IPS-11a (cell line): ENCODE results near the gene DAPK3.
"Not testable (repeated sequence)": the region's sequence is repeated elsewhere in the genome, so short reads cannot be mapped to it uniquely, and the experiment has no call there.

Source experiments
- H3K4me3 ChIP-seq: one replicate; pipeline ENCODE4 v1.5.1; 2013; ENCODE audit warnings: low read depth, low read length, control low read depth

Gene DAPK3

DNA sequence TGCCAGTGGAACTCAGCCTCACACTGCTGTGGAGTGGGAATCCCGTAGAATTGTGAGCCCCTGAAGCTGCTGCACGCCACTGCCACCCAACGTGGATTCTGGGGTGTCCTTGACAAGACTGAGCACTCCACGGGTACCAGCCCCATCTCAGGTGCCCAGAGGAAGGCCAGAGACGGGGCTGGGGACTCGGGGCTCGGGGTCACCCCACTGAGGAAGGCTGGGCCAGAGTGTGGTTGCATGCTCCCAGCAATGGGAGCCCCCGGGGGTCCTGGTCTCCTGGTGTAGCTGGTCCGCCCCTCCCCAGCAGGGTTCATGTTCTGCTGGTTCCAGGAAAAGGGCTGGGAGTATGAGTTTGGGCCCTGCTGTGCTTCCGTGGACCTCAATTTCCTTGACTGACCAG lies 15.2 kb downstream of the DAPK3 start:
- no peak overlapping the region for H3K4me3 ChIP-seq

DNA sequence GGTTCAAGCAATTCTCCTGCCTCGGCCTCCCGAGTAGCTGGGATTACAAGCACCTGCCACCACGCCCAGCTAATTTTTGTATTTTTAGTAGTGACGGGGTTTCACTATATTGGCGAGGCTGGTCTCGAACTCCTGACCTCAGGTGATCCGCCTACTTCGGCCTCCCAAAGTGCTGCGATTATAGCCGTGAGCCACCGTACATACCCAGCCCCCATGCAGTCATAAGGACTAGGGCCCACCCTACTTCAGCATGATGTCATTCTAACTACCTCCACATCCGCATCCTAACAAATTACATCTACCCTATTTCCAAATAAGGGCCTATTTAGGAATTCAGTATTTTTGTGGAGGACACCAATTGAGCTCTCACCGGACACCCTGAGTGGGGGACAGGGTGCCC lies 15.6 kb downstream of the DAPK3 start:
- not testable (repeated sequence) for H3K4me3 ChIP-seq

DNA sequence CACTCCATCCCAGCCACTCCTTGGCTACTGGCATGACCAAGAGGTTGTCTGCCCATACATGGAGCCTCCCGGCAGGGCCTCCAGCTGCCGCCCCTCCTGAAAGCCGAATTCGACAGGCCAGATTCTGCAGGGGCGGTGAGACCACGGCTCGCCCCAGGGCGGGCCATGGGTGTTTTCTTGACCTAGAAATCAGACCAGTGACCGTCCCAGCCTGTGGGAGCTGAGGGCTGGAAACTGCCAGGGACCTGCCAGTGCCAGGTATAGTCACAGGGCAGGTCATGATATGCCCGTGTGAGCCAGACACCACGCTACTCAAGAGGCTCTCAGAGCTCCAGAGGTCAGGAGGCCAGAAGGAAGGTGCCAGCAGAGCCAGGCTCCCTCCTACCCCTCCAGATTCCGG lies 16.8 kb downstream of the DAPK3 start:
- no peak overlapping the region for H3K4me3 ChIP-seq

DNA sequence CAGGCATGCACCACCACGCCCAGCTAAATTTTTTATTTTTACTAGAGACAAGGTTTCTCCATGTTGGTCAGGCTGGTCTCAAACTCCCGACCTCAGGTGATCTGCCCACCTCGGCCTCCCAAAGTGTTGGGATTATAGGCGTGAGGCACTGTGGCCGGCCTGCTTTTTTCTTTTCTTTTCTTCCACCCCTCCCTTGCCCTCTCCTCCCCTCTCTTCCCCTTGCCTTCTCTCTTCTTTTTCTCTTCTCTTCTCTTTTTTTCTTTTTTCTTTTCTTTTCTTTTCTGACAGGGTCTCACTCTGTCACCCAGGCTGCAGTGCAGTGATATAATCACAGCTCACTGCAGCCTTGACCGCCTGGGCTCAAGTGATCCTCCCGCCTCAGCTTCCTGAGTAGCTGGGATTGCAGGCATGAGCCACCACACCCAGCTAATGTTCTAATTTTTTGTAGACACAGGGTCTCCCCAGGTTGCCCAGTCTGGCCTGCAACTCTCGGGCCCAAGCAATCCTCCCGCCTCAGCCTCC lies 18.1 kb downstream of the DAPK3 start:
- H3K4me3 ChIP-seq = not testable (repeated sequence)

DNA sequence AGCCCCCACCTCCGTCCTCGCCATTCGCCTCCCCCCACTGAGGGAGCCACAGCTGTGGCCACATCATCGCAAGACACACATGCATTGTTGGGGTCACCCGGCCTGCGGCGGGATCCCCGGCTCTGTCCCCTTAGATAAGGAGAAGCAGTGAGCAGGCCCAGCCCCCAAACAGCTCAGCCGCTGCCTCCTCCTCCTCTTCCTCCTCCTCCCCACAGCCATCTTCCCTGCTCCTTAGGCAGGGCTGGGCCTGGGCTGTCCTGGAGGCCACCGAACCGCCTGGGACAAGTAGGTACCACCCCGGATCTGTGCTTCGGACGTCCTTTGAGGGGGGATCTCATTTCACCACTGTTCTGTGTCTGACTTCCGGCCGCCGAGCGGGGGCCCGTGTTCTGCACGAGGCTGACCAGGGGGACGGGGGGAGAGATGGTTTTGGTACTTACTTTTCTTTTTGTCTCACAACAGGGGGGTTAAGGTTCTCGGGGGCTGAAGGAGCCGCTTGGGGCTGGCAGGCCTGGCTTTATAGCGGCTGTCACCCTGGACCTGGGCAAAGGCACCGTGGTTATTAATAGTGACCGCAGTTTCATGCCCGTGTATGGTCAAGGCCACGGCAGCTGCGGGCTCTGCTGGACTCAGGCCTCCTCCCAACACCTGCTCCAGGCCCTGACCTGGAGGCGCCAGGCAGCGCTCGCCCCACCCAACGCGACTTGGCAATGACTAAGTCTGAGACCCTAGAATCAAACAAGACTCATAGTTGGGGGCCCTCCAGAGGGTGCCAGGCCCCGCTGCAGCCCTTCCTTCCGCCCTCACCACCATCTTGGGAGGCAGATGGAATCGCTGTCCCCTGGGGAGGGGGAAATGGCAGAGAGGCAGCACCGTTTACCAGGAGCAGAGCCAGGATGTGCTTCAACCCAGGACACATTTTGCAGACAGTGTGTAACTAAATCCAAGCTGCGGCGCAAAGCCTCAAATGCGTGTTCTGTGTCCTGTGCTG lies 19.7 kb downstream of the DAPK3 start:
- no peak overlapping the region for H3K4me3 ChIP-seq

DNA sequence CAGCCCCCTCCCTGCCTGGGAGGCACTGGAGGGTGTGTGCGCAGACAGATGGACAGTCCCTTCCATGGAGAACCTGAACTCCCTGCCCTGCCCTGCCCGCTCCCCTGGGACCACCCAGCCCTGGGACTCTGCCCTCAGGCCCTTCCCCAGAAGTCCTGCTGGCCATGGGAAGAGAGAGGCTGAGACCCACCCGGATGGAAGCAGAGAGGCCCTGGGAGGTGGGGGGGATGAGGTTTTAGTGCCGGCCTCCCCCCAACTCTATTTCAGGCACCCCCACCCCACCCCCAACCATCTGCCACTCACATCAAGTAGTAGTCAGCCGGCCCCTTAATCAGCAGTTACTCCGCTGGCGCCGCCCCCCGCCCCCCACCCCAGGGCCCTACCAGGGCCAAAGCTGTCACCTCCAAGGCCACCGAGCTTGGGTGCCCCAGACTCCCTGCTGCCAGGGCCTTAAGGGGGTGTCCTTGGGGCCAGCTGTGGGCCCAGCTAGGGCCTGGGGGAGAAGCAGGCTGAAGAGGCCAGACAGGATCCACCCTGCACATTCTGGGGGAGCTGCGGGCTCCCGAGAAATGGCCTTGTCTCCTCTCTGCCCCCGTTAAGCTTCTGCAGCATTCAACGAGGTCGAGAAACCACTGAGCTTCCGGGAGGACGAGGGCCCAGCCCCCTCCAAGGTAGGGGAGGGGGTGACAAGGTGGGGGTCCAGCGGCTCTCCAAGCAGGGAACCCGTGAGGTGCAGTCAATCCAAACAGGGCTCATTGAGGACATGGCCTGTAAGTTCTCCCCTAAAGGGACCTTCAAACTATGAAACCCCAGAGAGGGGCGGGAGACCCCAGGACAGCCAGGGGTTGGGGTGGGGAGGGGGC lies 20.7 kb downstream of the DAPK3 start:
- H3K4me3 ChIP-seq = no peak overlapping the region

DNA sequence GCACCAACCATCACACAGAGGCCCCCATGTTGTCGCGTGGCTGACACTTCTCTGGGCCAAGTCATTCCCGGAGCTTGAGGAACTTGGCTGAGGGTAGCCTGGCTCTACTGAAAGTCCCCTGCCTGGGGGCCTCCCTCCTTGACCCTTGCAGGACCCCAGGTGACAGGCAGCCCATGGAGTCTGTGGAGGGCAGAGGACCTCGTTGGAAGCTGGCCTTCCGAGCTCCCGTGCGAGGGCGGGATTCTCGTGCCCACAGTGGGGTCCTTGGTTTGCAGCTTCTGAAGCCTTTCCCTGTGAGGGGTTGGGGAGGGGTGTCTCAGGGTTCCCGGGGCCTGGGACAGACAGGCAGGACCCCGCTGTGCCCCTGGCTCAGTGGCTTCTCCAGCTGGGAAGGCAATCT lies 21.6 kb downstream of the DAPK3 start:
- H3K4me3 ChIP-seq = no peak overlapping the region

DNA sequence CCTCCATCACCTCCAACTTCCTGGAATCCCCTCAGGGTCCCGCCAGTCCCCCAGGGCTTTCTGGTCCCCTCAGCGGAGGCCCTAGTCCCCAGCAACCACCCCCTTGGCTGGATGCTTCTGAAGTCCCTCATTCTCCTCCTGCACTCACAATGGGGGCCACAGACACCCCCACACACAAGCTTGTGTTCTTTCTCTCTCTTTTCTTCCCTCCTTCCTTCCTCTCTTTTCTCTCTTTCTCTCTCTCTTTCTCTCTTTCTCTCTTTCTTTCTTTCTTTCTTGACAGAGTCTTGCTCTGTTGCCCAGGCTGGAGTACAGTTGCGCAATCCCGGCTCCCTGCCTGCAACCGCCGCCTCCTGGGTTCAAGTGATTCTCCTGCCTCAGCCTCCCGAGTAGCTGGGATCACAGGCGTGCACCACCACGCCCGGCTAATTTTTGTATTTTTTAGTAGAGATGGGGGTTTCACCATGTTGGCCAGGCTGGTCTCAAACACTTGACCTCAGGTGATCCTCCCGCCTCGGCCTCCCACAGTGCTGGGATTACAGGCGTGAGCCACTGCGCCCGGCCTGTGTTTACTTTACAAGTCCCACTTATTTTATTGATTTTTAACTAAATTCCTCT lies 23.5 kb downstream of the DAPK3 start:
- not testable (repeated sequence) for H3K4me3 ChIP-seq

DNA sequence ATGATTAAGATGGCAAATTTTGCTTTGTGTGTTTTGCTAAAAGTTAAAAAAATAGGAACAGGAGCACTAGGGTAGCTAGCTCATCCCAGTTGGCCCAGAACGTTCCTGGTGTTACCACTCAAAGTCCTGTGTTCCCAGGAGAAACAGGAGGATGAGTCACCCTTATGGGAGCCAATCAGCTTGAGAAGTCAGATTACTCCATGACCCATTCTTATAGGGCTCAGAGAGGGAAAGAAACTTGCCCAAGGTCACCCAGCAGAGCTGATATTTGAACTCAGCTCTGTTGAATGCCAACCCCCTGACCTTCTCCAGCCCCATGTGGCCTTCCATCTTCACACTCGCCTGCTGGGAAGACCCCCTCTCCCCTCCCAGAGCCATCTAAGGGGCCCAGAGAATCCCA lies 25.1 kb downstream of the DAPK3 start:
- H3K4me3 ChIP-seq = no peak overlapping the region

DNA sequence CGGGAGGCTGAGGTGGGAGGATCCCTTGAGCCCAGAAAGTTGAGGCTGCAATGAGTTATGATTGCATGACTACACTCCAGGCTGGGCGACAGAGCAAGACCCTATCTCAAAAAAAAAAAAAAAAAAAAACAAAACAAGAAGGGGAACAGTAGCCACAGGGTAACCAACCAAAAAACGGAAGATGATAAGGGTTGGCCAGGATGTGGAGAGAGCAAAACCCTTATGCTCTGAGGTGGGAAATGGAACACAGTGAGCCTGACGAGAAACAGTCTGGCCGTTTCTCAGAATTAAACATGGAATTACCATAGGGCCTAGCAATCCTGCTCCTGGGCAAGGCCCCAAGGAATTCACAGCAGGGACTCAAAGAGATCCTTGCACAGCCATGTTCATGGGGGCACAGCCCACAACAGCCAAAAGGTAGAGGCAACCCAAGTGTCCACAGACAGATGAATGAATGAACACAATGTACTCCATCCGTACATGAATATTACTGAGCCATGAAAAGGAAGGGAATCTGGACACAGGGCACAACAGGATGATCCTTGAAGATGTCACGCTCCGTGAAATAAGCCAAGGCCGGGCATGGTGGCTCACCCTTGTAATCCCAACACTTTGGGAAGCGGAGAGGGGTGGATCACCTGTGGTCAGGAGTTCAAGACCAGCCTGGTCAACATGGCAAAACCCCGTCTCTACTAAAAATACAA lies 26.7 kb downstream of the DAPK3 start:
- no peak overlapping the region for H3K4me3 ChIP-seq

DNA sequence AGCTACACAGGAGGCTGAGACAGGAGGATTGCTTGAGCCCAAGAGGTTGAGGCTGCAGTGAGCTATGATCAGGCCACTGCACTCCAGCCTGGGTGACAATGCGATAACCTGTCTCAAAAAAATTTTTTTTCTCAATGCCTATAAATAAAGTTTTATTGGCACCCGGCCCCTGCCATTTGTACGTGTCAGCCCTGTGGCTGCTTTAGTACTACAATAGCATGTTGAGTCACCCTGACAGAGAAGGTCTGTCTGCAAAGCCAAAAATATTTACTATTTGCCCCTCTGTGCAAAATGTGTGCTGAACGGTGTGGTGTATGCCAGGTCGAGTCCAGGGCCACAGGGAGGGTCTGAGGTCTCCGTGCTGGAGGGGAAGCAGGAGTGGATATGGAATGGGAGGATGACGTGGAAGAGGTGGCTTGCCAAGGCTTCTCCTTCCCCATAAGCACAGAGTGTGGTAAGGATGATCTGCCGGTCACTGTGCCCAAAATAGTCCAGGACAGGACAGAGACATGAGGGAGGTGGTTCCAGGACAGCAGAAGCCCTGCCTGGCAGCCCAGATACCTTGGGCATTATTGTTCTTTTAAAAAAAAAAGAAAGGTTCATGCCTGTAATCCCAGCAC lies 28.0 kb downstream of the DAPK3 start:
- no peak overlapping the region for H3K4me3 ChIP-seq

DNA sequence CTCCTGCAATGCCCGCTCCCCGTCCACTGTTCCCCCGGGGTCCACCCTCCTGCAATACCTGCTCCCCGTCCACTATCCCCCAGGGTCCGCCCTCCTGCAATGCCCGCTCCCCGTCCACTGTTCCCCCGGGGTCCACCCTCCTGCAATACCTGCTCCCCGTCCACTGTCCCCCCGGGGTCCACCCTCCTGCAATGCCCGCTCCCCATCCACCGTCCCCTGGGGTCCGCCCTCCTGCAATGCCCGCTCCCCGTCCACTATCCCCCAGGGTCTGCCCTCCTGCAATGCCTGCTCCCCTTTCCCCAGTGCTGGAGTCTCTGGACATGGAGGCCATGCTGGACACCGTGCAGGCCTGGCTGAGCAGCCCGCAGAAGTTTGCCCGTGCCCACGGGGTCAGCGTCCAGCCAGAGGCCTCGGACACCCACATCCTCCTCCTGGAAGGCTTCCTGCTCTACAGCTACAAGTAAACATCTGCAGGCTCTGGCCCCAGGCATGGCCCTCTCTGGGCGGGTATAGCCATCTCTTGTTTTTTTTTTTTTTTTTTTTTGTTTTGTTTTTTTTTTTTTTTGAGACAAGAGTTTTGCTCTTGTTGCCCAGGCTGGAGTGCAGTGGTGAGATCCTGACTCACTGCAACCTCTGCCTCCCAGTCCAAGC lies 32.5 kb downstream of the DAPK3 start:
- not testable (repeated sequence) for H3K4me3 ChIP-seq

DNA sequence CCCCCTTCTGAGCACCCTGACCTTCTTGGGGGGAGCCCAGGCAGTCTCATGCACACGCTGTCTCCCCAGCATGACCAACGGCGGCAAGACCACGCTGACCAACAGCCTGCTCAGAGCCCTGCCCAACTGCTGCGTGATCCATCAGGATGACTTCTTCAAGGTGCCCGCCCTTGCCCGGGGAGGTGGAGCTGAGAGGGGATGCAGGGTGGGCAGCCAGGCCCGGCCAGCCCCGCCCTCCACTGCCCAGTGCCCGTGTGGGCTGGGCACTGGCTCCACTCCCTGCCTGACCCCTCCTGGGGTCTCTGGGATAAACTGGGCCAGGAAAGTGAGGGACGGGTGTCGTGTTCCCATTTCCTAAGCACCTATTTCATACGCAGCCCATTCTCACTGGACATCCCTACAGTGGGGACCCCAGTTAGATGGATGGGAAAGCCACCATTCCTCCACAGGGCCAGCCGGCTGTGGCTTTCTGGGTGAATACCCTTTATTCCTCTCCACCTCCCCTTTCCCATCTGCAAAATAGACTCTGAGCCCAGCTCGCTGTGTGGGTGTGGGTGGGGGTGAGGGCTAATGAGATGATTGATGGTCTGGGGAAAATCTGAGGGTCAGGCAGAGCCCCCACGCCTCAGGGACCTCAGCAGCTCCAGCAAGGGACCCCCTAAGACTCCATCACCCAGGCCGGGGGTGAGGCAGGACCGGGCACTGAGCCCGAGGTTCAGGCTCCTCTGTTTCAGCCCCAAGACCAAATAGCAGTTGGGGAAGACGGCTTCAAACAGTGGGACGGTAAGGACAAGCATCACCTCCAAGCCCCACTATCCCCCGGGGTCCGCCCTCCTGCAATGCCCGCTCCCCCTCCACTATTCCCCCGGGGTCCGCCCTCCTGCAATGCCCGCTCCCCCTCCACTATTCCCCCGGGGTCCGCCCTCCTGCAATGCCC lies 34.1 kb downstream of the DAPK3 start:
- no peak overlapping the region for H3K4me3 ChIP-seq

DNA sequence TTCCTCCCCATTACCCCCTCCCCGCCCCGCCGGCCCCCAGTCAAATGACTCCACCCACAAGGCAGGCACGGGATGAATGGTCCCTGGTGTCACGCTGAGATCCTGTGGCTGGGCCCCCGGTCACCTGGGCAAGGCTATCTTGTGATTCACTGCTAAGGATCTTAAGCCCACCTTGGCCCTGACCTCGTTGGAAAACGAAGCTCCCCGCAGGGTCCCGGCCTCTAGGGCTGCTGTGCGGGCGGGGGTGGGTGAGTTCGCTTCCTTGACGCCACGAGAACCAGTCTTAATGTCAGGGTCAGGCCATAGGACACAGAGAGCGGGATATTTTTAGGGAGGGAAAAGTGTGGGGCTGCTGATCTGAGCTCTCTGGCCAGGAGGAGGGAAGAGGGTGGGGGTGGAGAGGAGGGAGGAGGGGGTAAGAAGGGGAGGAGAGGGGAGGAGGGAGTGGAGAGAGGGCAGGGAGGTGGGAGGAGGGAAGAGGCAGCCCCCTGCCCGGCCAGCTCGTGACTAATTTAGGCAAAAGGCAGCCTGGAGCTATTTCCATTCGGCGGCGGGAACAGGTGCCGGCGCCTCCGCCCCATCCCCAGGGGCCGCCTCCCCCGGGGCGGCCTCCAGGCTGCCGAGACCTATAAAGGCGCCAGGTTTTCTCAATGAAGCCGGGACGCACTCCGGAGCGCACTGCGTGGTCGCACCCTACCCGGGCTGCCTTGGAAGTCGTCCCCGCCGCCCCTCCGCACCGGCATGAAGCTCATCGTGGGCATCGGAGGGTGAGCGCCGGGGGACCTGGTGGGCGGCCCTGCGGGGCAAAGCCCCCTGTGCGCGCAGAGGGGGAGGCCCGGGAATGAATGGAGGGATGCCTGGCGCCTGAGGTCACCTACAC lies 37.7 kb downstream of the DAPK3 start, which contains the start of gene NMRK2:
Gene NMRK2 (plus strand): TSS at position 139 of the 880 bp plus-strand sequence. CDS start 603 bp downstream, at position 742.
- peak within 1 kb of the TSS; percentile 78 for H3K4me3 ChIP-seq

DNA sequence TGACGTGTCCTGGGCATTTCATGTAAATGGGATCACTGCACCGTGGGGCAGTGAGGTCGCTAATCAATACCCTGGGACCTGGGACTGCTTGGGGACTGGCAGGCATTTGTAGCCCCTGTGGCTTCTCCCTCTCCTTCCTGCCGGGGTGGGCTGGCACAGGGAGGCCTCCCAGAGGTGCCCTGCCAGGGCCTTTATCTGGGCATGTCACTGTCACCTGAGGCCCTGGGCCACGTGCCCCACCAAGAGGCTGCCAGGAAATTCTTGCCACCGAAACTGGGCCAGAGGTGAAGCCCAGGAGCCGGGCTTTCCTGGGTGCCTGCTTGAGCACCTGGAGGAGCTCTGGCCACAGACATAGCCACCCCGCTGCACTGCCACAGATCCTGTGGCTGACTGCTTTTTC lies 39.9 kb downstream of the DAPK3 start:
- H3K4me3 ChIP-seq = no peak overlapping the region

DNA sequence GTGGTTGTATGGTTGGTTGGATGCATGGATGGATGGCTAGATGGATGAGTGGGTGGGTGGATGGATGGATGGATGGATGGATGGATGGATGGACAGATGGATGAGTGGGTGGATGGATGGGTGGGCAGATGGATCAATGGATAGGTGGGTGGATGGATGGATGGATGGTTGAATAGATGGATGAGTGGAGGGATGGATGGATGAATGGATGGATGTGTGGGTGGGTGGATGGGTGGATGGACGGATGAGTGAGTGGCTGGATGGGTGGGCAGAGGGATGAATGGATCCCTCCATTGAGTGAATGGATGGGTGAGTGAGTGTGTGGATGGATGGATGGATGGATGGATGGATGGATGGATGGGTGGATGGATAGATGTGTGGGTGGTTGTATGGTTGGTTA lies 47.0 kb downstream of the DAPK3 start:
- no peak overlapping the region for H3K4me3 ChIP-seq

DNA sequence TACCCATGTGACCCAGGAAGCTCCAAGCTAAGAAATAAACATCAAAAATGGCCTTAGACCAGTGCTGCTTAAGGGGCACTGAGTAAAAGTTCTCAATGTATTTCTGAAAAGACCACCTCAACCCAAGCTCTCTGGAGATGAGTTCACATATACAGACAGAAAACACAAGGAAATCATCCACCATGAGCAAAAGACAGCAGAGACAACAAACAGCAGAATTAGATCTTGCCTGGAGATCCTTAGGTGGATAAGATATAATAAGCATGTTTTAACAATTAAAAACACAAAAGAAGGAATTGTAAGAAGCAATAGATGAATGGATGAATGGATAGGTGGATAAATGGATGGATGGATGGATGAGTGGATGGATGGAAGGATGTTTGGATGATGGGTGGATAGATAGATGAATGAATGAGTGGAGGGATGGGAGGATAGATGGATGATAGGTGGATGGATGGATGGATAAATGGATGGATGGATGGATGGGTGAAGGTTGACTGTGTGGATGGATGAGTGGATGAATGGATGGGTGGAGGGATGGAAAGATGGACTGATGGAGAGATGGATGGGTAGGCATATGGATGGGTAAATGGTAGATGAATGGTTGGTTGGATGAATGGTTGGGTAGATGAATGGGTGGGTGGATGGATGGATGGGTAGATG lies 47.7 kb downstream of the DAPK3 start:
- no peak overlapping the region for H3K4me3 ChIP-seq
